Measurements from ENCODE around the gene ATP6V0E1. TPM values are rescaled to one million over a fixed set of nuclear protein-coding genes. Genes with fewer than 3 reads are reported as not detected.

ATP6V0E1 gene
- total RNA-seq, 1 donor from 2014 or later, result 326 TPM

- intact Hi-C loops (cut with DNase I), result no loop called here
- Histone ChIP-seq H3K4me1 (peaks cover 12% of the 10 kb centered on the region), H3K36me3 (peaks cover under 1% of the 10 kb centered on the region), H3K4me3 (no peak overlapping the region), H3K9me3 (no peaks in the 10 kb centered on the region), H3K27ac (no peak overlapping the region), H3K27me3 (no peaks in the 10 kb centered on the region)
- ATAC-seq, result no peak
- TF ChIP-seq CTCF (IDR thresholded peaks at IDR 0.05), result no peak
- no peak for DNase-seq
These were observed 26.6 kb upstream of the ATP6V0E1 start for GRCh38 chr5:172956936-172957335.

GRCh38 chr5:172957458-172957857, 26.1 kb upstream of the ATP6V0E1 start:
- no peak overlapping the region for H3K27ac ChIP-seq
- no peak for ATAC-seq
- no peak for TF ChIP-seq CTCF (IDR thresholded peaks at IDR 0.05)
- no peaks in the 10 kb centered on the region for H3K36me3 ChIP-seq
- H3K27me3 ChIP-seq, result no peaks in the 10 kb centered on the region
- intact Hi-C loops (cut with DNase I), result no loop called here
- peaks cover 12% of the 10 kb centered on the region for H3K4me1 ChIP-seq
- no peak for DNase-seq
- no peaks in the 10 kb centered on the region for H3K9me3 ChIP-seq
- H3K4me3 ChIP-seq, result no peak overlapping the region

GRCh38 chr5:172958331-172959046, 25.1 kb upstream of the ATP6V0E1 start:
- Histone ChIP-seq H3K9me3 (no peaks in the 10 kb centered on the region), H3K36me3 (no peaks in the 10 kb centered on the region), H3K27me3 (no peaks in the 10 kb centered on the region), H3K4me3 (peak overlapping the region; percentile 97), H3K27ac (peak overlapping the region; percentile 88), H3K4me1 (peaks cover 12% of the 10 kb centered on the region)
- intact Hi-C loops (cut with DNase I), result no loop called here
- DNase-seq, result peak; percentile 88
- peak; percentile 91 for ATAC-seq
- no peak for TF ChIP-seq CTCF (IDR thresholded peaks at IDR 0.05)

GRCh38 chr5:172959824-172960799, 23.5 kb upstream of the ATP6V0E1 start:
- Histone ChIP-seq H3K4me1 (peaks cover 12% of the 10 kb centered on the region), H3K4me3 (peak overlapping the region; percentile 97), H3K36me3 (peaks cover 4% of the 10 kb centered on the region), H3K27ac (peak overlapping the region; percentile 88), H3K27me3 (no peaks in the 10 kb centered on the region), H3K9me3 (no peaks in the 10 kb centered on the region)
- intact Hi-C loops (cut with DNase I), result no loop called here
- TF ChIP-seq CTCF (IDR thresholded peaks at IDR 0.05), result no peak
- DNase-seq (no peak), ATAC-seq (no peak)

- intact Hi-C loops (cut with DNase I), result loop anchor here (10.0 kb wide), 1 partner anchor 315 kb away; no protein-coding TSS in a partner anchor
- TF ChIP-seq CTCF (IDR thresholded peaks at IDR 0.05), result no peak
- peak overlapping the region; percentile 36 for H3K27ac ChIP-seq
These were observed 13.7 kb upstream of the ATP6V0E1 start for GRCh38 chr5:172969921-172970320.

More at GRCh38 chr5:172969921-172970320, 13.7 kb upstream of the ATP6V0E1 start:
- Histone ChIP-seq H3K4me1 (no peaks in the 10 kb centered on the region), H3K36me3 (peaks cover 33% of the 10 kb centered on the region), H3K9me3 (no peaks in the 10 kb centered on the region), H3K27me3 (no peaks in the 10 kb centered on the region), H3K4me3 (no peak overlapping the region)
- ATAC-seq, result no peak
- DNase-seq, result no peak
